Vagina (tissue), 2 donors: ENCODE results near the gene MGAT5B.

Experiments
- POLR2A ChIP-seq, 2 donors: fragments of 450-650 bp; IDR thresholded peaks; one replicate each; pipeline ENCODE4 v1.6.1; 2017; ENCODE audit warnings: antibody characterized with exemption in 2 of 2, mild to moderate bottlenecking in 2 of 2, moderate library complexity in 2 of 2
- POLR2AphosphoS5 ChIP-seq, 2 donors: sonication (generic); formaldehyde crosslinking; IDR thresholded peaks; one replicate each; pipeline ENCODE4 v1.9.0; 2017; ENCODE audit warnings: antibody characterized with exemption in 2 of 2, mild to moderate bottlenecking in 2 of 2, low read depth in 1 of 2; ENCODE audit not compliant: insufficient read depth in 1 of 2
- TF ChIP-seq, protein P1 (sequence below), 3 experiments: fragments of 450-650 bp in 2 of 3; fragments of 200-600 bp in 1 of 3; sonication (generic) in 1 of 3; IDR thresholded peaks; one replicate each; pipeline ENCODE4 v1.5.1; 2017 to 2019; ENCODE audit warnings: antibody characterized with exemption in 3 of 3, mild to moderate bottlenecking in 2 of 3, moderate library complexity in 2 of 3

- TF ChIP-seq POLR2AphosphoS5 (IDR thresholded peaks at IDR 0.05; ENCODE audit: insufficient read depth in 1 of 2, low read depth in 1 of 2) (no peak), POLR2A (IDR thresholded peaks at IDR 0.05) (no peak)
- TF ChIP-seq, protein P1, sequence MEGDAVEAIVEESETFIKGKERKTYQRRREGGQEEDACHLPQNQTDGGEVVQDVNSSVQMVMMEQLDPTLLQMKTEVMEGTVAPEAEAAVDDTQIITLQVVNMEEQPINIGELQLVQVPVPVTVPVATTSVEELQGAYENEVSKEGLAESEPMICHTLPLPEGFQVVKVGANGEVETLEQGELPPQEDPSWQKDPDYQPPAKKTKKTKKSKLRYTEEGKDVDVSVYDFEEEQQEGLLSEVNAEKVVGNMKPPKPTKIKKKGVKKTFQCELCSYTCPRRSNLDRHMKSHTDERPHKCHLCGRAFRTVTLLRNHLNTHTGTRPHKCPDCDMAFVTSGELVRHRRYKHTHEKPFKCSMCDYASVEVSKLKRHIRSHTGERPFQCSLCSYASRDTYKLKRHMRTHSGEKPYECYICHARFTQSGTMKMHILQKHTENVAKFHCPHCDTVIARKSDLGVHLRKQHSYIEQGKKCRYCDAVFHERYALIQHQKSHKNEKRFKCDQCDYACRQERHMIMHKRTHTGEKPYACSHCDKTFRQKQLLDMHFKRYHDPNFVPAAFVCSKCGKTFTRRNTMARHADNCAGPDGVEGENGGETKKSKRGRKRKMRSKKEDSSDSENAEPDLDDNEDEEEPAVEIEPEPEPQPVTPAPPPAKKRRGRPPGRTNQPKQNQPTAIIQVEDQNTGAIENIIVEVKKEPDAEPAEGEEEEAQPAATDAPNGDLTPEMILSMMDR (IDR thresholded peaks at IDR 0.05) = no peak
Observed at GRCh38 chr17:76872221-76872873, 4.1 kb downstream of the MGAT5B start.
